ENCODE measurements around the gene FGFBP1. TPM values are rescaled to one million over a fixed set of nuclear protein-coding genes. Genes with fewer than 3 reads are reported as not detected.

The FGFBP1 gene
- total and polyA plus RNA-seq, 4 donors, result not detected

- DNase-seq (ENCODE audit: low read depth in 4 of 6, low spot score in 6 of 6), result no peak
- 93% methylated on average over 6 of the region's 8 CpGs for WGBS (ENCODE audit: insufficient coverage)
- Histone ChIP-seq H3K36me3 (ENCODE audit: control insufficient read depth, insufficient read depth, low read length) (no peaks in the 10 kb centered on the region), H3K4me1 (ENCODE audit: control insufficient read depth, insufficient read depth, low read length) (no peaks in the 10 kb centered on the region), H3K9me3 (ENCODE audit: control insufficient read depth, insufficient read depth, low read length) (no peaks in the 10 kb centered on the region), H3K4me3 (ENCODE audit: low read depth, low read length) (no peak overlapping the region), H3K27ac (ENCODE audit: low read depth, low read length) (no peak overlapping the region), H3K27me3 (ENCODE audit: control insufficient read depth, insufficient read depth, low read length) (no peaks in the 10 kb centered on the region)
Measured at GRCh38 chr4:15947684-15948083, 9.1 kb upstream of the FGFBP1 start.

- 89% methylated on average over 1 of the region's 1 CpG for WGBS (ENCODE audit: insufficient coverage)
- no peak overlapping the region for H3K27ac ChIP-seq (ENCODE audit: low read depth, low read length)
- no peak for DNase-seq (ENCODE audit: low read depth in 4 of 6, low spot score in 6 of 6)
- no peaks in the 10 kb centered on the region for H3K4me1 ChIP-seq (ENCODE audit: control insufficient read depth, insufficient read depth, low read length)
- H3K27me3 ChIP-seq (ENCODE audit: control insufficient read depth, insufficient read depth, low read length), result no peaks in the 10 kb centered on the region
- no peaks in the 10 kb centered on the region for H3K9me3 ChIP-seq (ENCODE audit: control insufficient read depth, insufficient read depth, low read length)
- H3K4me3 ChIP-seq (ENCODE audit: low read depth, low read length), result no peak overlapping the region
- no peaks in the 10 kb centered on the region for H3K36me3 ChIP-seq (ENCODE audit: control insufficient read depth, insufficient read depth, low read length)
Measured at GRCh38 chr4:15945516-15945915, 7.0 kb upstream of the FGFBP1 start.

- Histone ChIP-seq H3K27ac (ENCODE audit: low read depth, low read length) (no peak overlapping the region), H3K36me3 (ENCODE audit: control insufficient read depth, insufficient read depth, low read length) (no peaks in the 10 kb centered on the region), H3K9me3 (ENCODE audit: control insufficient read depth, insufficient read depth, low read length) (no peaks in the 10 kb centered on the region), H3K4me3 (ENCODE audit: low read depth, low read length) (no peak overlapping the region), H3K4me1 (ENCODE audit: control insufficient read depth, insufficient read depth, low read length) (no peaks in the 10 kb centered on the region), H3K27me3 (ENCODE audit: control insufficient read depth, insufficient read depth, low read length) (no peaks in the 10 kb centered on the region)
- 100% methylated on average over 1 of the region's 2 CpGs for WGBS (ENCODE audit: insufficient coverage)
- DNase-seq (ENCODE audit: low read depth in 4 of 6, low spot score in 6 of 6), result no peak
Measured at GRCh38 chr4:15944895-15945294, 6.4 kb upstream of the FGFBP1 start.

- H3K27me3 ChIP-seq (ENCODE audit: control insufficient read depth, insufficient read depth, low read length), result no peaks in the 10 kb centered on the region
- no peaks in the 10 kb centered on the region for H3K4me1 ChIP-seq (ENCODE audit: control insufficient read depth, insufficient read depth, low read length)
- H3K36me3 ChIP-seq (ENCODE audit: control insufficient read depth, insufficient read depth, low read length), result no peaks in the 10 kb centered on the region
- no peak overlapping the region for H3K27ac ChIP-seq (ENCODE audit: low read depth, low read length)
- DNase-seq (ENCODE audit: low read depth in 4 of 6, low spot score in 6 of 6), result no peak
- H3K9me3 ChIP-seq (ENCODE audit: control insufficient read depth, insufficient read depth, low read length), result no peaks in the 10 kb centered on the region
- H3K4me3 ChIP-seq (ENCODE audit: low read depth, low read length), result no peak overlapping the region
- no CpG with 5 or more reads among the region's 1 CpG for WGBS (ENCODE audit: insufficient coverage)
Measured at GRCh38 chr4:15942283-15942682, 3.7 kb upstream of the FGFBP1 start.

GRCh38 chr4:15938182-15938581 lies 358 bp downstream of the FGFBP1 start:
- 43% methylated on average over 2 of the region's 8 CpGs for WGBS (ENCODE audit: insufficient coverage)
- Histone ChIP-seq H3K4me1 (ENCODE audit: control insufficient read depth, insufficient read depth, low read length) (no peaks in the 10 kb centered on the region), H3K36me3 (ENCODE audit: control insufficient read depth, insufficient read depth, low read length) (no peaks in the 10 kb centered on the region), H3K27ac (ENCODE audit: low read depth, low read length) (no peak overlapping the region), H3K4me3 (ENCODE audit: low read depth, low read length) (no peak overlapping the region), H3K27me3 (ENCODE audit: control insufficient read depth, insufficient read depth, low read length) (no peaks in the 10 kb centered on the region), H3K9me3 (ENCODE audit: control insufficient read depth, insufficient read depth, low read length) (no peaks in the 10 kb centered on the region)
- DNase-seq (ENCODE audit: low read depth in 4 of 6, low spot score in 6 of 6), result no peak

- 88% methylated on average over 4 of the region's 4 CpGs for WGBS (ENCODE audit: insufficient coverage)
Measured at GRCh38 chr4:15936495-15936894, 2.0 kb downstream of the FGFBP1 start.

GRCh38 chr4:15935504-15936402 lies 2.8 kb downstream of the FGFBP1 start:
- Histone ChIP-seq H3K9me3 (ENCODE audit: control insufficient read depth, insufficient read depth, low read length) (no peaks in the 10 kb centered on the region), H3K36me3 (ENCODE audit: control insufficient read depth, insufficient read depth, low read length) (no peaks in the 10 kb centered on the region), H3K27me3 (ENCODE audit: control insufficient read depth, insufficient read depth, low read length) (no peaks in the 10 kb centered on the region), H3K4me1 (ENCODE audit: control insufficient read depth, insufficient read depth, low read length) (no peaks in the 10 kb centered on the region), H3K4me3 (ENCODE audit: low read depth, low read length) (no peak overlapping the region), H3K27ac (ENCODE audit: low read depth, low read length) (no peak overlapping the region)
- DNase-seq (ENCODE audit: low read depth in 4 of 6, low spot score in 6 of 6), result peak in 1 of 6 donors; percentile 7
- WGBS (ENCODE audit: insufficient coverage), result 71% methylated on average over 7 of the region's 10 CpGs

More at GRCh38 chr4:15936495-15936894, 2.0 kb downstream of the FGFBP1 start:
- DNase-seq (ENCODE audit: low read depth in 4 of 6, low spot score in 6 of 6), result no peak
- H3K27ac ChIP-seq (ENCODE audit: low read depth, low read length), result no peak overlapping the region
- H3K27me3 ChIP-seq (ENCODE audit: control insufficient read depth, insufficient read depth, low read length), result no peaks in the 10 kb centered on the region
- no peaks in the 10 kb centered on the region for H3K36me3 ChIP-seq (ENCODE audit: control insufficient read depth, insufficient read depth, low read length)
- H3K4me3 ChIP-seq (ENCODE audit: low read depth, low read length), result no peak overlapping the region
- no peaks in the 10 kb centered on the region for H3K9me3 ChIP-seq (ENCODE audit: control insufficient read depth, insufficient read depth, low read length)
- no peaks in the 10 kb centered on the region for H3K4me1 ChIP-seq (ENCODE audit: control insufficient read depth, insufficient read depth, low read length)

- Histone ChIP-seq H3K4me1 (ENCODE audit: control insufficient read depth, insufficient read depth, low read length) (peaks cover 3% of the 10 kb centered on the region), H3K9me3 (ENCODE audit: control insufficient read depth, insufficient read depth, low read length) (no peaks in the 10 kb centered on the region), H3K36me3 (ENCODE audit: control insufficient read depth, insufficient read depth, low read length) (no peaks in the 10 kb centered on the region), H3K27me3 (ENCODE audit: control insufficient read depth, insufficient read depth, low read length) (no peaks in the 10 kb centered on the region), H3K27ac (ENCODE audit: low read depth, low read length) (no peak overlapping the region), H3K4me3 (ENCODE audit: low read depth, low read length) (no peak overlapping the region)
- WGBS (ENCODE audit: insufficient coverage), result no CpG with 5 or more reads among the region's 3 CpGs
- no peak for DNase-seq (ENCODE audit: low read depth in 4 of 6, low spot score in 6 of 6)
Measured at GRCh38 chr4:15934259-15934658, 4.3 kb downstream of the FGFBP1 start.

- Histone ChIP-seq H3K36me3 (ENCODE audit: control insufficient read depth, insufficient read depth, low read length) (no peaks in the 10 kb centered on the region), H3K27me3 (ENCODE audit: control insufficient read depth, insufficient read depth, low read length) (no peaks in the 10 kb centered on the region), H3K4me3 (ENCODE audit: low read depth, low read length) (no peak overlapping the region), H3K4me1 (ENCODE audit: control insufficient read depth, insufficient read depth, low read length) (peaks cover 3% of the 10 kb centered on the region), H3K9me3 (ENCODE audit: control insufficient read depth, insufficient read depth, low read length) (no peaks in the 10 kb centered on the region), H3K27ac (ENCODE audit: low read depth, low read length) (no peak overlapping the region)
- DNase-seq (ENCODE audit: low read depth in 4 of 6, low spot score in 6 of 6), result no peak
- WGBS (ENCODE audit: insufficient coverage), result 100% methylated on average over 2 of the region's 5 CpGs
Measured at GRCh38 chr4:15931451-15932210, 6.9 kb downstream of the FGFBP1 start.
